ENCODE results near the gene TK1. TPM values are rescaled to one million over a fixed set of nuclear protein-coding genes. Genes with fewer than 3 reads are reported as not detected.
"Not testable (repeated sequence)": the region's sequence is repeated elsewhere in the genome, so short reads cannot be mapped to it uniquely, and the experiment has no call there.

TK1 gene
- total RNA-seq = 1 to 10 TPM; 1.7 to 4.1 (median 2.9) TPM

- intact Hi-C loops (cut with DNase I; ENCODE audit: low total_unique reads) = no loop called here
- WGBS, 2 donors = 5 to 6% methylated on average over 36 to 50 of the region's 57 CpGs
- peak; percentile 95 to 99 for DNase-seq (ENCODE audit: low spot score in 2 of 2)
- H3K4me3 ChIP-seq (ENCODE audit: low read depth, poor library complexity, severe bottlenecking) = peak within 1 kb of the TSS; percentile 36
- TF ChIP-seq CTCF (IDR thresholded peaks at IDR 0.05) = peak in 1 of 3 donors; percentile 90
- TF ChIP-seq POLR2A (IDR thresholded peaks at IDR 0.05) = no peak
Measured at GRCh38 chr17:78186692-78187595, at the start of gene TK1, which contains the start of gene AFMID. Gene TK1 (minus strand): TSS chr17:78187052. CDS start chr17:78186994, 58 bp downstream. Gene AFMID (plus strand): TSS chr17:78187362. CDS start chr17:78187371, 9 bp downstream.

GRCh38 chr17:78235885-78236284 lies 49.0 kb upstream of the TK1 start:
- no peak for DNase-seq (ENCODE audit: low spot score in 2 of 2)
- no peak overlapping the region for H3K4me3 ChIP-seq (ENCODE audit: low read depth, poor library complexity, severe bottlenecking)
- 85 to 100% methylated on average over 7 to 8 of the region's 8 CpGs for WGBS, 2 donors
- no peak for TF ChIP-seq CTCF (IDR thresholded peaks at IDR 0.05)
- no peak for TF ChIP-seq POLR2A (IDR thresholded peaks at IDR 0.05)
- intact Hi-C loops (cut with DNase I; ENCODE audit: low total_unique reads) = no loop called here

- DNase-seq (ENCODE audit: low spot score in 2 of 2); intact Hi-C loops (cut with DNase I; ENCODE audit: low total_unique reads); H3K4me3 ChIP-seq (ENCODE audit: low read depth, poor library complexity, severe bottlenecking): not testable (repeated sequence)
- 69 to 76% methylated on average over 6 of the region's 6 CpGs for WGBS, 2 donors
Measured at GRCh38 chr17:78235022-78235421, 48.2 kb upstream of the TK1 start.

GRCh38 chr17:78234261-78234865 lies 47.5 kb upstream of the TK1 start:
- no peak overlapping the region for H3K4me3 ChIP-seq (ENCODE audit: low read depth, poor library complexity, severe bottlenecking)
- intact Hi-C loops (cut with DNase I; ENCODE audit: low total_unique reads) = no loop called here
- TF ChIP-seq CTCF (IDR thresholded peaks at IDR 0.05) = no peak
- TF ChIP-seq POLR2A (IDR thresholded peaks at IDR 0.05) = no peak
- WGBS, 2 donors = 82% methylated on average over 16 to 17 of the region's 17 CpGs
- DNase-seq (ENCODE audit: low spot score in 2 of 2) = no peak

- WGBS, 2 donors = 91 to 94% methylated on average over 10 of the region's 10 CpGs
- no peak overlapping the region for H3K4me3 ChIP-seq (ENCODE audit: low read depth, poor library complexity, severe bottlenecking)
- TF ChIP-seq POLR2A (IDR thresholded peaks at IDR 0.05) = no peak
- no peak for TF ChIP-seq CTCF (IDR thresholded peaks at IDR 0.05)
- intact Hi-C loops (cut with DNase I; ENCODE audit: low total_unique reads) = no loop called here
- DNase-seq (ENCODE audit: low spot score in 2 of 2) = no peak
Measured at GRCh38 chr17:78233678-78234077, 46.8 kb upstream of the TK1 start.

GRCh38 chr17:78232859-78233173 lies 46.0 kb upstream of the TK1 start:
- TF ChIP-seq POLR2A (IDR thresholded peaks at IDR 0.05) (no peak), CTCF (IDR thresholded peaks at IDR 0.05) (no peak)
- intact Hi-C loops (cut with DNase I; ENCODE audit: low total_unique reads) = no loop called here
- H3K4me3 ChIP-seq (ENCODE audit: low read depth, poor library complexity, severe bottlenecking) = no peak overlapping the region
- WGBS, 2 donors = 90 to 100% methylated on average over 2 of the region's 2 CpGs
- DNase-seq (ENCODE audit: low spot score in 2 of 2) = no peak
